Measurements from ENCODE around the gene GID8.
"Not testable (repeated sequence)": the region's sequence is repeated elsewhere in the genome, so short reads cannot be mapped to it uniquely, and the experiment has no call there.

GID8 gene

GRCh38 chr20:62910217-62910766 is 27.7 kb upstream of the GID8 start:
- DNase-seq (ENCODE audit: insufficient read length, low spot score) (no peak), FAIRE-seq (no peak)
- no peak for TF ChIP-seq POLR2A (IDR thresholded peaks at IDR 0.05; ENCODE audit: low read depth, low read length)

- DNase-seq (ENCODE audit: insufficient read length, low spot score), result no peak
- TF ChIP-seq POLR2A (IDR thresholded peaks at IDR 0.05; ENCODE audit: low read depth, low read length), result no peak
- FAIRE-seq, result no peak
Measured at GRCh38 chr20:62910777-62911497, 27.0 kb upstream of the GID8 start.

- no peak for TF ChIP-seq POLR2A (IDR thresholded peaks at IDR 0.05; ENCODE audit: low read depth, low read length)
- no peak for FAIRE-seq
Measured at GRCh38 chr20:62911701-62912280, 26.2 kb upstream of the GID8 start.

GRCh38 chr20:62913043-62913630 is 24.8 kb upstream of the GID8 start:
- no peak for TF ChIP-seq POLR2A (IDR thresholded peaks at IDR 0.05; ENCODE audit: low read depth, low read length)
- FAIRE-seq (no peak), DNase-seq (ENCODE audit: insufficient read length, low spot score) (no peak)

More at GRCh38 chr20:62911701-62912280, 26.2 kb upstream of the GID8 start:
- DNase-seq (ENCODE audit: insufficient read length, low spot score), result no peak

- TF ChIP-seq POLR2A (IDR thresholded peaks at IDR 0.05; ENCODE audit: low read depth, low read length), result no peak
- DNase-seq (ENCODE audit: insufficient read length, low spot score) (no peak), FAIRE-seq (no peak)
Measured at GRCh38 chr20:62914436-62914835, 23.5 kb upstream of the GID8 start.

GRCh38 chr20:62914970-62915457 is 22.9 kb upstream of the GID8 start:
- TF ChIP-seq POLR2A (IDR thresholded peaks at IDR 0.05; ENCODE audit: low read depth, low read length), result no peak
- DNase-seq (ENCODE audit: insufficient read length, low spot score), result no peak
- no peak for FAIRE-seq

- TF ChIP-seq POLR2A (IDR thresholded peaks at IDR 0.05; ENCODE audit: low read depth, low read length), result no peak
- no peak for FAIRE-seq
- no peak for DNase-seq (ENCODE audit: insufficient read length, low spot score)
Measured at GRCh38 chr20:62916703-62917476, 21.1 kb upstream of the GID8 start.

- no peak for TF ChIP-seq POLR2A (IDR thresholded peaks at IDR 0.05; ENCODE audit: low read depth, low read length)
- no peak for FAIRE-seq
- DNase-seq (ENCODE audit: insufficient read length, low spot score), result no peak
Measured at GRCh38 chr20:62917720-62918119, 20.2 kb upstream of the GID8 start.

- no peak for TF ChIP-seq POLR2A (IDR thresholded peaks at IDR 0.05; ENCODE audit: low read depth, low read length)
- FAIRE-seq (no peak), DNase-seq (ENCODE audit: insufficient read length, low spot score) (no peak)
Measured at GRCh38 chr20:62918147-62918546, 19.8 kb upstream of the GID8 start.

GRCh38 chr20:62918831-62919230 is 19.1 kb upstream of the GID8 start:
- FAIRE-seq (no peak), DNase-seq (ENCODE audit: insufficient read length, low spot score) (no peak)
- TF ChIP-seq POLR2A (IDR thresholded peaks at IDR 0.05; ENCODE audit: low read depth, low read length), result no peak

- TF ChIP-seq POLR2A (IDR thresholded peaks at IDR 0.05; ENCODE audit: low read depth, low read length), result no peak
- FAIRE-seq, result no peak
- no peak for DNase-seq (ENCODE audit: insufficient read length, low spot score)
Measured at GRCh38 chr20:62920039-62920645, 17.8 kb upstream of the GID8 start.

- no peak for FAIRE-seq
- TF ChIP-seq POLR2A (IDR thresholded peaks at IDR 0.05; ENCODE audit: low read depth, low read length), result no peak
- peak; percentile 54 for DNase-seq (ENCODE audit: insufficient read length, low spot score)
Measured at GRCh38 chr20:62921119-62921687, 16.7 kb upstream of the GID8 start.

- FAIRE-seq (no peak), DNase-seq (ENCODE audit: insufficient read length, low spot score) (no peak)
Measured at GRCh38 chr20:62922451-62922921, 15.5 kb upstream of the GID8 start.

GRCh38 chr20:62923059-62923668 is 14.8 kb upstream of the GID8 start:
- peak; percentile 75 for DNase-seq (ENCODE audit: insufficient read length, low spot score)

More at GRCh38 chr20:62922451-62922921, 15.5 kb upstream of the GID8 start:
- TF ChIP-seq POLR2A (IDR thresholded peaks at IDR 0.05; ENCODE audit: low read depth, low read length), result no peak

More at GRCh38 chr20:62923059-62923668, 14.8 kb upstream of the GID8 start:
- FAIRE-seq, result not testable (repeated sequence)

All from H54 (cell line).